Panc1 (cell line): Measurements from ENCODE around the gene MAPK8IP2. TPM values are rescaled to one million over a fixed set of nuclear protein-coding genes. Genes with fewer than 3 reads are reported as not detected.

Experiments
- ATAC-seq: fragments of 200-7000 bp; cut with Tn5 transposase; 2 replicates; pipeline ENCODE4 v1.9.1; 2020; ENCODE audit warnings: mild to moderate bottlenecking, moderate library complexity
- BruUV-seq: library from RNA; stranded (reverse); fragments of 400-500 nt; replicated peaks from 2 replicates; lab custom pipeline; 2021; lab: Mats Ljungman, UMichigan
- CTCF ChIA-PET: fragments of 300-600 bp; sonication (Branson Sonifier 250); formaldehyde crosslinking; loops from one replicate; lab custom pipeline; 2022; ENCODE audit warnings: antibody characterized with exemption; lab: Charles Lee
- POLR2A ChIA-PET: fragments of 300-600 bp; sonication (Branson Sonifier 250); formaldehyde crosslinking; loops from one replicate; lab custom pipeline; 2022; ENCODE audit warnings: antibody characterized with exemption; lab: Charles Lee
- DNase-seq: peaks from one replicate; pipeline ENCODE4 v3.0.0-alpha.2; 2010; ENCODE audit warnings: low read depth, low spot score
- H3K27ac ChIP-seq: 2 replicates; pipeline ENCODE4 v1.5.1; 2011; ENCODE audit warnings: mild to moderate bottlenecking, low read length, inconsistent platforms
- H3K27me3 ChIP-seq: fragments of 200-500 bp; sonication (Bioruptor generic); 2 replicates; pipeline ENCODE4 v1.6.0; 2014; ENCODE audit warnings: low read length, inconsistent platforms; ENCODE audit not compliant: control insufficient read depth, insufficient read depth
- H3K36me3 ChIP-seq: fragments of 200-500 bp; sonication (Bioruptor generic); 2 replicates; pipeline ENCODE4 v1.5.1; 2014; ENCODE audit warnings: inconsistent platforms, mild to moderate bottlenecking, low read length, moderate library complexity; ENCODE audit not compliant: control insufficient read depth, insufficient read depth
- H3K4me1 ChIP-seq: 2 replicates; pipeline ENCODE4 v1.5.1; 2011; ENCODE audit warnings: inconsistent platforms, mild to moderate bottlenecking, low read length, moderate library complexity; ENCODE audit not compliant: control insufficient read depth, insufficient read depth
- H3K4me3 ChIP-seq, 2 experiments: 2 replicates each; pipeline ENCODE4 v1.5.1; 2011 to 2012; ENCODE audit warnings: low read depth in 2 of 2, low read length in 2 of 2, mild to moderate bottlenecking in 2 of 2, inconsistent platforms in 1 of 2, moderate library complexity in 1 of 2
- H3K9me3 ChIP-seq: fragments of 200-500 bp; sonication (Bioruptor generic); 2 replicates; pipeline ENCODE4 v1.5.1; 2014; ENCODE audit warnings: low read depth, mild to moderate bottlenecking, inconsistent platforms, low read length, moderate library complexity; ENCODE audit not compliant: control insufficient read depth, insufficient read depth
- CTCF ChIP-seq: fragments of 450-650 bp; IDR thresholded peaks from 2 replicates; pipeline ENCODE4 v1.5.1; 2017; ENCODE audit warnings: mild to moderate bottlenecking
- POLR2AphosphoS5 ChIP-seq: IDR thresholded peaks from 2 replicates; pipeline ENCODE4 v1.6.1; 2012; ENCODE audit warnings: mild to moderate bottlenecking, low read depth, low read length, moderate library complexity
- REST ChIP-seq, 2 experiments: IDR thresholded peaks; 2 replicates each; pipeline ENCODE4 v1.6.1; 2011 to 2012; ENCODE audit warnings: low read depth in 2 of 2, control low read depth in 1 of 2, low read length in 1 of 2, mild to moderate bottlenecking in 1 of 2, moderate library complexity in 1 of 2; ENCODE audit not compliant: insufficient read depth in 1 of 2
- SIN3A ChIP-seq: IDR thresholded peaks from 2 replicates; pipeline ENCODE4 v1.6.1; 2012; ENCODE audit warnings: low read depth, mild to moderate bottlenecking, low read length, moderate library complexity, borderline replicate concordance; ENCODE audit not compliant: insufficient read depth
- TCF7L2 ChIP-seq: IDR thresholded peaks from 2 replicates; pipeline ENCODE4 v1.6.1; 2011; ENCODE audit warnings: mild to moderate bottlenecking, low read depth, low read length, inconsistent platforms
- in situ Hi-C: cut with HindIII; loops from 2 replicates; pipeline ENCODE4 v1.10.0; 2016; ENCODE audit warnings: low sequenced_read_pairs, low pct_unique_long_range_greater_than_20kb
- intact Hi-C: fragments of 100-400 bp; cut with micrococcal nuclease; formaldehyde crosslinking; loops from one replicate; pipeline ENCODE4 v1.10.0; 2022; ENCODE audit not compliant: unreplicated experiment
- total RNA-seq: library from RNA; stranded (reverse); gene quantifications from one replicate; pipeline ENCODE4 v1.2.1, GENCODE V29; 2021; ENCODE audit not compliant: unreplicated experiment

The MAPK8IP2 gene
- total RNA-seq, 1 experiment from 2014 or later = 38.4 TPM

GRCh38 chr22:50585238-50585637 lies 15.4 kb upstream of the MAPK8IP2 start:
- POLR2A ChIA-PET = no interaction called here
- H3K27me3 ChIP-seq = no peaks in the 10 kb centered on the region
- ATAC-seq (no peak), DNase-seq (no peak)
- intact Hi-C loops (no loop called here), in situ Hi-C loops (no loop called here)
- no peaks in the 10 kb centered on the region for H3K36me3 ChIP-seq
- no peak overlapping the region for H3K4me3 ChIP-seq
- CTCF ChIA-PET = no interaction called here
- no TSS peak for BruUV-seq
- TF ChIP-seq CTCF (no peak), REST (IDR thresholded peaks at IDR 0.05; ENCODE audit: insufficient read depth in 1 of 2, low read depth in 2 of 2, low read length in 1 of 2) (no peak), TCF7L2 (no peak), POLR2AphosphoS5 (no peak), SIN3A (no peak)
- H3K4me1 ChIP-seq = 0 out of 2 replicates have a peak, but pooled peaks cover 2% of the 10 kb centered on the region
- no peaks in the 10 kb centered on the region for H3K9me3 ChIP-seq
- no peak overlapping the region for H3K27ac ChIP-seq

- BruUV-seq = no TSS peak
- H3K27me3 ChIP-seq = no peaks in the 10 kb centered on the region
- H3K36me3 ChIP-seq = no peaks in the 10 kb centered on the region
- no peak overlapping the region for H3K27ac ChIP-seq
- in situ Hi-C loops = no loop called here
- ATAC-seq = no peak
- POLR2A ChIA-PET = no interaction called here
- intact Hi-C loops = no loop called here
- 0 out of 2 replicates have a peak, but pooled peaks cover 2% of the 10 kb centered on the region for H3K4me1 ChIP-seq
- H3K9me3 ChIP-seq = no peaks in the 10 kb centered on the region
- CTCF ChIA-PET = no interaction called here
- no peak for DNase-seq
- TF ChIP-seq TCF7L2 = no peak
- TF ChIP-seq POLR2AphosphoS5 = no peak
- no peak for TF ChIP-seq CTCF
- TF ChIP-seq SIN3A = no peak
- no peak for TF ChIP-seq REST (IDR thresholded peaks at IDR 0.05; ENCODE audit: insufficient read depth in 1 of 2, low read depth in 2 of 2, low read length in 1 of 2)
- no peak overlapping the region for H3K4me3 ChIP-seq
These were observed 14.8 kb upstream of the MAPK8IP2 start for GRCh38 chr22:50585781-50586180.
